ENCODE measurements around the gene FIGNL2.

Gene FIGNL2

DNA sequence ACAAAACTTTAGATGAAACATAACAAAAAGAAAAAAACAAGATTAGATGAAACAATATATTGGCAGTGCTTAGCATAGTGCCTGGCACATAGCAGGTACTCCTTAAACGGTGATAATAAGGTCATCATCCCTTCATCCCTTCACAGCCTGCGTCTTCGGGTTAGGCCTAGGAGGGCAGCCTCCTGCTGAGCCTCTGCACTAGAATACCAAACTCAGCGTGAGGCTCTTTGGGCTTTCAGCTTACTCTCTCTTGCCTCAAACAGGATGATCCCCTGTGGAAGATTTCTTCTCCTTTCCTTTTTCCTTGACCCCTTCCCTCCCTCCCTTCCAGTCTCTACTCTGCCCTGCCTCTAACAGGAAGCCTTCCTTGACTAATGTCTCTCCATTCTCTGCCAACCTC, 14.4 kb upstream of the FIGNL2 start:
- in situ Hi-C loops (cut with MboI; ENCODE audit: low sequenced_read_pairs): loop anchor here (25.0 kb wide), 1 partner anchor 426 kb away; no protein-coding TSS in a partner anchor

DNA sequence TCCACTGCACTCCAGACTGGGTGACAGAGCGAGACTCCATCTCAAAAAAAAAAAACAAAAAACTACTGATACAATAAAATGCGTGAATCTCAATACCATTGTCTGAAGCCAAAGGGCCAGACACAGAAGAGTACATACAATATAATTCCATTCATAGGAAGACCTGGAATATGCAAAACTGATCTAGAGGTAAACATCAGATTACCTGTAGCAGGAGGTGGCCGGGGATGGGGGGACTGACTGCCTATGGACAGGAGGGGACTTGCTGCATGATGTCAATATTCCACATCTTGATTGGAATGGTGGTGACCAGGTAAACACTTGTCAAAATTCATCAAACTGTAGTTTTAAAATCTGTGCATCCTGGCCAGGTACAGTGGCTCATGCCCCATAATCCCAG, 12.5 kb upstream of the FIGNL2 start:
- in situ Hi-C loops (cut with MboI; ENCODE audit: low sequenced_read_pairs): loop anchor here (25.0 kb wide), 1 partner anchor 424 kb away; no protein-coding TSS in a partner anchor

DNA sequence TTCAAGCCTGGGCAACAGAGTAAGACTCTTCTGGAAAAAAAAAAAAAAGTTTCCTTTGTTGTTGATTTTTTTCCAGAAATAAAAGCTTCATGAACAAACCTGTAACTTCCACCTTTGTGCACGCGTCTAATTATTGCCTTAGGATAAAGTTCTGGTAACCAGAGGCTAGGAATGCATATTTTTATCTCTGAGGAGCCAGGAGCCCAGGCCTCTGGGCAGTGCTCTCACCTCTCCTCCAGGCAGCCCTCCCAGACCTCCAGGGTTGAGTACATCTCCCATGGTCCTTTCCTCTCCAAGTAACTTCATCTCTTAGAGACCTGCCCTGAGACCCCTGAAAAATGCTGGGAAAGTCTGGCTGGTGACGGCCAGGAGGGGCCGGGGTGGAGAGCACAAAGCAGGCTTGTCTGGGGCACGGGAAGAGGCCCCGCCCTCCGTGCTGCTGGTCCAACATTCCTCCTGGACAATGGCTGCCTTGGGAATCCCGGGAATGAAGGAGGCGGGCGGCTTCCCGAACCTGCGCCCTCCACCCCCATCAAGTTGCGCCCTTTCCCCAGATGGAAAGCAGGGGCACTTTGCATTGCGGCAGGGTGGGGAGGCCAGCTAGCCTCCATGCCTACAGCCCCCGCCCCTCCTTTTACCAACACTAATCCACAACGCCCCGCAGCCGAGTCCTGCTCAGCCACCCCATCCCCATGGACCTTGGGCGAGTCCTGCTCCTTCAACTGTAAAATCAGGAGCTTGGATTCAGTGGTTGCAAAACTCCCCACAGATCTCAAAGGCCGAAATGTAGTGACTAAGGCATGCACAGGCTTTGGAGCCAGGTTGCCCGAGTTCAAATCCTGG, 7.3 kb upstream of the FIGNL2 start:
- in situ Hi-C loops (cut with MboI; ENCODE audit: low sequenced_read_pairs): loop anchor here (25.0 kb wide), 1 partner anchor 419 kb away; no protein-coding TSS in a partner anchor

DNA sequence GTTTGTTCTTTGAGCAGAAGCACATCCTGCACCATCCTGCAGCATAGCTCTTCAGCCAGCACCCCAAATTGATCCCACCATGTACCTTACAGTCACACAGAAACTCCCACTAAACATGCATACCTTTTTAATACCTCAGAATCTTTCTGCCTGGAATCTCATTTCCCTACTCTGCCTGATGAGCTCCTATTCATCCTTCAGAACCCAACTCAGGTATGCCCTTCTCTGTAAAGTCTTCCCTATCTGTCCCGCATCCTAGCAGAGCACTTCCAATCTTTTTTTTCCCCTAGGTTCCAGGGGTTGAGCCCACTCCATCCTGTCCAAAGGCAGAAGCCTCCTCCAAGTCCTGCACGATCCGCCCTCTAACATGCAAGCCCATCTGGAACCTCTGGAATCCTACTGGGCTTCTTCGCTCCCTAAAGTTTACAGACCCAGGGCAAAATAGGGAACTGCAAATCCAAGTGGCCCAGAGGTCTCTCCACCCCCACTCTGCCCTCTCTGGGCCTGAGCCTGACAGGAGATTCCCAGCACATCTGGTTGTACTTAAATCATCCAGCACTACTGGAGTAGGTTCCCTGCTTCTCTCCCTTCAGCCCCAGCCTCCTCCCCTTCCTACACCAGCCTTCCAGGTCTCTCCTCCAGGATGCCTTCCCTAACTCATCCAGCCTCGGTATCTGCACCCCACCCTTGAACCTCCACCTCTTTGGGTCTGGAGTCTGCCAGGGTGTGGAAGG, 4.1 kb upstream of the FIGNL2 start:
- in situ Hi-C loops (cut with MboI; ENCODE audit: low sequenced_read_pairs): loop anchor here (25.0 kb wide), 1 partner anchor 415 kb away; no protein-coding TSS in a partner anchor

DNA sequence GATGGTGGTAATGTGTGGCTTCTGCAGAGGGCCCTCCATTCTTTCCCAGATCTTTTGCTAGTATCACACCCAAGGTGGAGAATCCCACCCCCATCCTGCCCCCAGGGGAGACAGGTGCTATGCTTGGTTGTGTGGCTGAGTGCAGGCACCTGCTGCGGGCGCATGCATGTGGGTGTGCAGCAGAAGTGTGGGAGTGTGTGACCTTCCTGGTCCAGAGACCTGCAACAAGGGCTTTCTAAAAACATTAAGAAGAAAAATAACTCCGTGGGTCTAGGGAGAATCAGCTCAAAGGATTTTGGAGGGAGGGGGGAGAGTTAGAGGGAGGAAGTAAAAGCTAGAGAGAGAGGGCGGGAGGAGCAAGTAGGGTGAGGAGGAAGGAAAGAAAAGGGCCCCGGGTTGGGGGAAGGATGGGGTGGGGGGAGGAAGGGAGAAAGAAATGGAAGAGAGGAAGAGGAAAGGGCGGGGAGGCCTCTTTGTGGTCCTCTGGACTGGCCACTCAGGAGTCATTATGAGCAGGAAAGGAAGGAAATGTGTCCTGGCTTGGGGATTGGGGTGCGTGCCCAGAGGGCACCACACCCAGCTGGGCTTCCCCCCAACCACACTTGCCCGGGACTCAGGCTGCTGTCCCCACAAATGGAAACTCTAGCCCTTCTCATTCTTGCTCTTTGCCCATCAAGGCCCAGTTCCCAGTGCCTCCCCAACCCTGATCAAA, 3.1 kb upstream of the FIGNL2 start:
- in situ Hi-C loops (cut with MboI; ENCODE audit: low sequenced_read_pairs): loop anchor here (25.0 kb wide), 1 partner anchor 414 kb away; no protein-coding TSS in a partner anchor

DNA sequence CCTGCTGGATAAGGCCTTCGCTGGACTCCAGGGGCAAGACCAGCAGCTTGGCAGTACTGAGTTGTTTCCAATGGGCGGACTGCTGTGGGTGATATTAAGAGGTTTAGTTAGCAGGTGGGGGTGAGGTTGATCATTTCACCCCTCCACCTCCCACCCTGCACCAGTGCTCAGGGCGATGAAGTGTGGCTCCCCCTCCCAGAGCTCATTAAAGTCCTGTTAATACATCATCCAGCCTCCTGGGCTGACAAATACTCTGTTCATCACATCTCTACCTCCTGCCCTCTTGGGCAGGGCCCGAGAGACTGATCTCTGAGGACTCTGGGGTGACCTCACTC, 2.4 kb upstream of the FIGNL2 start:
- in situ Hi-C loops (cut with MboI; ENCODE audit: low sequenced_read_pairs): loop anchor here (25.0 kb wide), 1 partner anchor 414 kb away; no protein-coding TSS in a partner anchor

DNA sequence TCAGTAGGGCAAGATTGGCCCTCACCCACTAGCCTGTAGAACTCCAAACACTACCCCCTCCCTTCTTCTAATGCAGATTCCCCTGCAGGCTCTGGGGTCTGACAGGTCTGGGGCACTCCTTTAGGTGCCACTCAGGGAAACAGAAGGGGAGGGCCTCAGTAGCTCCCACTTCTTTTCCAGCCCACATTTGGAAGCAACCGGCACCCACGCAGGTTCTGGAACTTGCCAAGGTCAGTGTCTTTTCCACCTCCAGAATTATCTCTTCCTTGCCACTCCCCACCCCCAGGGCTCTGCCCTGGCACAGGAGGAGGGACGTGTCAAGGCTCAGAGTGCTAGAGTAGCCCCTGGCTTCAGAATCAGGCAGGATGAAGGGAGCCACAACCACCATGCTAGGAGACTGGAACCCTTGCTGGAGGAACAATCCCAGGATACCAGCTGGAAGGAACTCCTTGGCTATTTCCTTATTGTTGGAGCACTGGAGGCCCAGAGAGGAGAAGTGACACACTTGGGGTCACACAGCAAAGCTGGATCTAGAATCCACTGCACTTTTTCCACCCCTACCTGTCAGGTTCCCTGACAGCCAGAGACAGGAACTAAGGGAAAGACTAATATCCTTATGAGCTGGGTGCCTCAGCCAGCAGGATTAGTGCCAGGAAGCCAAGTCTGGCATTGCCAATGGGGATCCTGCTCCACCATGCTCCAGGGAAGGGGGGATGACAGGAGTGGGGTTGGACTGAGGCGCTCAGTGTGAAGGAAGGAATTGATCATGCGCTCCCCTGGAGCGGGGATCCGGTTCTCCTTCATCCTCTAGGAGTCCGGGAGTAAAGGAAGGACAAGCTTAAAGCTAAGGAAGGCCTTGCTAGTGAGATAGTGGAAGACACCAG, 1.8 kb upstream of the FIGNL2 start:
- in situ Hi-C loops (cut with MboI; ENCODE audit: low sequenced_read_pairs): loop anchor here (25.0 kb wide), 1 partner anchor 413 kb away; no protein-coding TSS in a partner anchor

DNA sequence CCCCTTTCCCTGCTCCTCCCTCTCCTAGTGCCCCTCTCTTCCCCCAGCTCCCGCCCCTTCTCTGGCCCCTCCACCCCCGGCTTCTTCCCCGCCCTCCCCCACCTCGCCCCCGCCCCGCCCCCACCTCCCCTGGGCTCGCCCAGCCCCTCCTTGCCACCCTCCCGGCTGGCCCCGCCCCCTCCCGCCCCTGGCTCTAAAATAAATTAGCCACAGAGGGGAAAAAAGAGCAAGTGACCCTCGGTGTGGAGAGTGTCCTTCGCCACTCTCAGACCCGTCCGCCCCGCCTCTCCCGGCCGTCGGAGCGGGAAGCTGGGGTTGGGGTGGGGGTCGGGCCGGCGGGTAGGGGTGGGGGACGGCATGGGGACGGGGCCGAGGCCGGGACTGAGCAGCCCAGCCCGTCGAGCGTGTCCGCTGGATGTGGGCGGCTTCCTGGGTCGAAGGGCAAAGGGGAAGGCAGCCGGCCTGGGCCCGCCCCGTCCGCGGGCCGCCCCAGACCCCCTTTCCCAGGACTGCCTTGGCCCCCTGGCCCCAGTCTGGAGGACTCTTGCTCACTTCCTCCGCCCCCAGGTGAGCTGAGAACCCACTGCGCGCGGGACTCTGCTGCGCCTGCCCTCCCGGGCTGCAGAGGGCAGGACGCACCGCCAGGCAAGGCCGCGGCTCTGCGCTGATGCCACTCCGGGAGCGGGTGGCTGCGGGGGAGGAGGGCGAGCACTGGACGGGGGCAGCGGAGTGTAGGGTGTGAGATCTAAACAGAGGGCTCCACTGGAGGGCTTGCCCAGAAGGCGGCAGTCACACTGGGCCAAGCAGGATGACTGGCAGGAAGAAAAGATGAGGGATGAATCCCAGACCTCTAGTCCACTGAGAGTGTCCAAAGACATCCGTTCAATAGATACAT, 570 bp upstream of the FIGNL2 start:
- in situ Hi-C loops (cut with MboI; ENCODE audit: low sequenced_read_pairs): no loop called here

DNA sequence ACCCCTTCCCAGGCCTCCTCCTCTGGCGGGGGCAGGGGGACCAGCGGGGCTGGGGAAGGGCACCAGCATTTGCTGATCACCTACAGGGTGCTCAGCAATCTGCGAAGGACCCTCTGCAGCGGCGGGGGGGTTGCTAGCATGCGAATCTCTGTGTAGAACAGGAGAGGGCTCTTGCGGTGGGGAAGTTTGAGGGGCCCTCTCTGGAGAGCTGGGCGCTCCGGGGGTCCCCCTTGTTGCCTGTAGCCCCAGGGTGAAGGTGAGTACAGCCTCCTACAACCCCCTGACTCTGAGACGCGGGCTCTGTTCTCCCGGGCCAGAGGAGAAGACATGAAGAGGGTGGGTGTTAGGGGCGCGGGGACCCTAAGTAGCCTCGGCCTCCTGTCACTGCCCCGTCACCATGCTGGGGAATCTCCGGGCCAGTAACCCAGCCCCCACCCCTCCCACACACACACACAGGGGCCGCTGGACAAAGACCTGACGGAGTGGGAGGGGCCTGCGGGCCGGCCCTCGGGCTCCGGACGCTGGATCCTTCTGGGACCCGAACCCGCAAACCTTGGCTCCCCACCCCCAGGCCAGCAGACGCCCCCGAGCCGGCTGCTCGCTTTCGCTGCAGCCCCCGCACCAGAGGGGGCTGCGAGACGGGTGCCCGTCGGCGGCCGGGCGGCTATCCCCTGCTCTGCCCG, 734 bp downstream of the FIGNL2 start:
- in situ Hi-C loops (cut with MboI; ENCODE audit: low sequenced_read_pairs): no loop called here

DNA sequence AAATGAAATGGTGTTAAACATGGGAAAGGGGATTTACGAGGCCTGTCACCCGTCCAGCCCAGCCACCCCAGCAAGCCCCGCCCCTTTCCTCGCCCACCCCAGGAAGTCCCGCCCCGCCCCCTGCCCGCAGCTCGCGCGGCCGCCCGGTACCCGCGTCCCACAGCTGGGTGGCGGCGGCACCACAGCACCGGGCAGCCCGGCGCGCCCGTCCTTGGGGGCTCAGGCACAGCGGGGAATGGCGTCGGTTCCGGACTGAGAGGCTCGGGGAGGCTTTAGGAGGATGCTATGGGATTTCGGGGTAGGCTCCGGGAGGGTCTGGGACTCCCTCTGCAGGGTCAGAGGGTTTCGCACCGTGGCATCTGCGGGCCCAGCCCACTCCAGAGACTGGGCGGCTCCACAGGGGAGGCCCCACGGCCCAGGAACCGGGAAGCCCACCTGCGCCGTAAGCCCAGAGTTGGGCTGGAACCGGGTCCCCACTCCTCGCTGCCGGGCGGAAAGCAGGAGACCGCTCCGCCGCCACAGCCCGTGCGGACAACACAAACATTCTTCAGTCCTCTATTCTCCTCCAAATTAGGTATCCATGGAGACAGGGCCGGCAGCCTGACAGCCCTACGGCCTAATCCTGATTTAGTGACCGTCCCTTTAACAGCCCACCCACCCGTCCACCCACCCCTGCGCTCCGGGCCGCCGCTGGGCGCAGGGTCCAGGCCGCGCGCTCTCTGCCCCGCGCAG, 1.4 kb downstream of the FIGNL2 start:
- in situ Hi-C loops (cut with MboI; ENCODE audit: low sequenced_read_pairs): no loop called here

DNA sequence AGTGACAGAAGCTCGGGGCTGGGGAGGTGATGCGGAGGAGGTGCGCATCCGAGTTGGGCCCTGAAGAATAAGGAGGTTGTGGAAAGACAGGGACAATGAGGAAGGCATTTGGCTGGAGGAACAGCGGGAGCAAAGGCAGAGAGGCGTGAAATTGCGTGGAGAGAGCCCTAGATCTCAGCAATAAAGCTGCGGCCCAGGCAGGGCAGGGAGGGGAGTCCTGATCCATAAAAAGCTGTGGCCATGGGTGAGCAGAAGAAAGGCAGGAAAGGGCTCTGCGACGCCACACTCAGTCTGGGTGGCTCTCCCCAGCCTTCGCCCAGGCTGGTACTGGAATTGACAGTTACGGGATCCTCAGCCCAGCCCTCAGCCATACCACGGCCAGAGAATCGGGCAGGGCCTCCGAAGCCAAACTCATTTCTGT, 2.2 kb downstream of the FIGNL2 start:
- in situ Hi-C loops (cut with MboI; ENCODE audit: low sequenced_read_pairs): no loop called here

DNA sequence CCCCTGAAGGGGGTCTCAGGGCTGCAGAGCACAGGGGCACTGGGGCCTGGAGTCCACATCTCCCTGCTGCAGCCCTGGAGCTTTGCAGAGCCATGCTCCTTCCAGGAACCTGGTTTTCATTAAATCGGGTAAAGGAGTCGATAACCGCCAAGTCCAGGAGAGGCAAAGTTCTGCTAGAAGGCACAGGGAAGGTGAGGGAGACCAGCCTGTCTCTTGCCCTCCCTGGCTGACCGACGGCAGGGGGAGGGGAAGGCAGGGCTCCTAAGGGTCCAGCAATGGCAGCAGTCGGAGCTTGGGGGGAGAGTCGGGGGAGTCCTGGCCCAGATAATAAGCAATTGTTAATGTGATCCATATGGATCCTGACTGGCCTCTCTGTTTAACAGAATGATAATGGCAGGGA, 3.0 kb downstream of the FIGNL2 start:
- in situ Hi-C loops (cut with MboI; ENCODE audit: low sequenced_read_pairs): no loop called here

DNA sequence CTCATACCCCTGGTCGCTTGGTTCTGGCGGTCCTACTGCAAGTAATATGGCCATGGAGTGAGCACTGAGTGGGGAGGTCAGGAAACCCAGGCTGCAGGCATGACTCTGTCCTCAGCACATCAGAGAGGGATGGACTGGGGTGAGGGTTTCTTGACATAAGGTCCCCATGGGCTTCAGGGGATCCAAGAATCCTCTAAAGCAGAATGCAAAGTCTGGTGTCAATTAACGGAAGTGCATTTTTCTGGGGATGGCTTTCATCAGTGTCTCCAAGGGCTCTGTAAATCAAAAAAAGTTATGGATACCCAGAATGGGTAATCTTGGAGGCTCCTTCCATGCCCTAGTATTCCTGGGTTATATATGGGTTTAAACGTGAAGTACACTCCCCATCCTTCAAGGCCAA, 3.7 kb downstream of the FIGNL2 start:
- in situ Hi-C loops (cut with MboI; ENCODE audit: low sequenced_read_pairs): no loop called here

DNA sequence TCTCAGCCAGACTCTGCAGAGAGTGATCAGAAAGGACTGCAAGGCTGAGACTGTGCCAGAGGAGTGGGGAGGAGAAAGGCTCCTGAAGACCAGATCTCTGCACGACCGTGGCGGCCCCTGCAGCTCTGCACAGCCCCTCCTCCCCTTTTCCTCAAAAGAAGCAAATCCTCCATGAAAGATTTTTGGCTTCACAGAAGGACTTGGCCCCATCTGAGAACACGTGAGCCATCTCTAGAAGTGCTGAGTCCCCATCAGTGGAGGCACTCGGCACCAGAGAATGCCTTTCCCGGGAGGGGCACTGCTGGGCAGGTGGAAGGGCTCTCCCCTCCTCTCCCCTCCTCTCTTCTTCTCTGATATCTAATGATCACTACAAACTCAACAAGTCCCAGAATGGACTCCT, 6.8 kb downstream of the FIGNL2 start:
- in situ Hi-C loops (cut with MboI; ENCODE audit: low sequenced_read_pairs): no loop called here

DNA sequence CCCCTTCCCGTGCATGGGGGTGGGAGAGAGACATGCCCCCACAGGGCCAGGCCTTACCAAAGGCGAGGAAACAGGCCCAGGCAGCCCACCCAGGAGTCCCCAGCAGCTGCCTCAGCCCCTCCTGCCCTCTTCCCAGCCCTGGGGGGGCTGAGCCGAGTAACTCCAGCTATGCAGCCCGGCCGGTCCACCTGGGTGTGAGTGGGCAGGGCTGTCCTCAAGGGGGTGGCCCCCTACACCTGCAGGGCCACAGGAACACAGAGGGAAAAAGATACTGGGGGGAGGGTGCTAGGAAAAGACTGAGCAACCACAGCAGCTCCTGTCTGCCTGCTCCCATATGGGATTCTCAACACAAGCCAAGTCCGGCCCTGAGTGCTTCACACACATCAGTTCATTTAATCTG, 7.6 kb downstream of the FIGNL2 start:
- in situ Hi-C loops (cut with MboI; ENCODE audit: low sequenced_read_pairs): no loop called here

DNA sequence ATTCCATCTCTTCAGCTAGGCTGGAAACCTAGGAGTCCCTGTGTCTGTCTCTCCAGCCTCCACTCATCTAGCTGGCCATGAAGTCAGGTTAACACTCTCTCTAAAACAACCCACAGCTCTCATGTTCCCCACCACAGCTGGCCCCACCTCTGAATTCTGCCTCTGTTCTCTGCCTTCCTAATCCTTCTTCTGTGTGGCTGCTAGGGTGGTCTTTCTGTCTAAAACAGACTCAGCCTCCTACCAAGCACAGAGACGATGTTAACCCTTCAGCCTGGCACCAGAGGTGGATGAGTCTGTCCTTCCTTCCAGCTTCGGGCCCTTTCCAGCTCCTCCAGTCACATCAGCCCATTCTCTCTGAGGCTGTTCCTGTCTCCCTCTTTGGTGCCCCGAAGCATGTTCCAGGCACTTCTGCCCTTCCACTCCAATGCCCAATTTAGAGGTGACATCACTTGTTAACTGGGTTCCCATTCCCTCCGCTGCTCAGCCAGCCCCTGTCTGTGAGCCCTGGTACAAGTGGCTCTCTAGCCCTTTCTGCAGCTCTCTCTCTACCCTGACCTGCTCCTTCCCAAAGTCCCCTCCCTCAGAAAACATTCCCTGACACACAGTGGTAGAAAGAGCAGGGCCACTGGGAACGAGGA, 9.1 kb downstream of the FIGNL2 start:
- in situ Hi-C loops (cut with MboI; ENCODE audit: low sequenced_read_pairs): no loop called here

DNA sequence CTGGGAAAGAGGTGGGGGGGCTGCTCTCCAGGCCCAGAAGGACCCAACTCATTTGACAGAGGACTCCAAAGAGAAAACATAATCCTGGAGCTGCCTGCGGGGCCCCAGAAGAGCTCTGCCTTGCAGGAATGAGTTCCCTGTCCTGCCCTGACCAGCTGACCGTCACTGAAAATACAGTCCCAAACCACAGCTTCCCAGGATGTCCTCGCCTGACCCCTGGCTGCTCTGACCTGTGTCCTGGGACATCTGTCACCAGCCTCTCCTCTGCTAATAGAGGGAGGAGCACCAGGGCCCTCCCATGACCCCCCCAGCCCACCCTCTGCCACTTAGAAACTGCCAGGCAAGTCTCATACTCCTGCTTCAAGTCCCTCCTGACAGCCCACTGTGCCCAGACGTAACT, 9.8 kb downstream of the FIGNL2 start:
- in situ Hi-C loops (cut with MboI; ENCODE audit: low sequenced_read_pairs): no loop called here

DNA sequence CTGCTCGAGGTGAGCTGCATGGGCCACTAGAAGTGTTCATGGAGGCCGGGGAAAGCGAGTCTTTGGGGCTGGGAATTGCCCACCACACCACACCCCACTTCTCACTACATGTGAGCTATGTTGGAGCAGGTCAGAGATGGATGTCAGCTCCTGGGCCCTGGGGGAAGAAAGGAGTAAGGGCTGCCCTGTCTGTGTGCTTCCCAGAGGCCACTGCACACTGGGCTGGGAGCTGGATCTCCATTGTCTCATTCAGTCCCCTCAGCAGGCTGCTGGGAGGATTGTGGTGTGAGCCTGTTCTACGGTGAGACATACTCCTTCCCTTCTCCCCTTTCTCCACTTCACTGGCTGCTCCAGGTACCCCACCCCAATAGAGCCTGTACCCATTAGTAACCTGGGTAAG, 10.5 kb downstream of the FIGNL2 start:
- in situ Hi-C loops (cut with MboI; ENCODE audit: low sequenced_read_pairs): no loop called here
